Ovary (tissue), 9 donors: ENCODE measurements around the gene ZNF343. TPM values are rescaled to one million over a fixed set of nuclear protein-coding genes. Genes with fewer than 3 reads are reported as not detected.

Experiments
- DNase-seq, 5 donors: peaks; one replicate each; pipeline ENCODE4 v3.0.0-alpha.2; 2019 to 2020
- H3K27ac ChIP-seq, 2 donors: fragments of 200-600 bp; one replicate each; pipeline versions ENCODE4 v1.5.1 to v1.8.0; 2019 to 2022
- H3K27me3 ChIP-seq: fragments of 200-600 bp; one replicate; pipeline ENCODE4 v1.8.0; 2022
- H3K36me3 ChIP-seq: fragments of 200-600 bp; sonication (generic); one replicate; pipeline ENCODE4 v1.5.1; 2019
- H3K4me1 ChIP-seq: one replicate; pipeline ENCODE4 v1.8.1; 2013; ENCODE audit warnings: mild to moderate bottlenecking, moderate library complexity; ENCODE audit not compliant: insufficient read depth
- H3K4me3 ChIP-seq: fragments of 200-600 bp; sonication (generic); one replicate; pipeline ENCODE4 v1.5.1; 2017
- H3K9me3 ChIP-seq, 2 donors: fragments of 200-600 bp in 1 of 2; sonication (generic) in 1 of 2; one replicate each; pipeline versions ENCODE4 v1.5.1 to v1.8.1; 2013 to 2019; ENCODE audit warnings: mild to moderate bottlenecking in 1 of 2, moderate library complexity in 1 of 2
- EP300 ChIP-seq: sonication (generic); formaldehyde crosslinking; IDR thresholded peaks from one replicate; pipeline ENCODE4 v1.6.1; 2017; ENCODE audit warnings: antibody characterized with exemption
- POLR2A ChIP-seq: fragments of 450-650 bp; IDR thresholded peaks from one replicate; pipeline ENCODE4 v1.6.1; 2017; ENCODE audit warnings: antibody characterized with exemption, mild to moderate bottlenecking, moderate library complexity
- WGBS, 3 donors: extraction: QIAGEN DNeasy Blood & Tissue Kit in 1 of 3; methylation state at CpG; one replicate each; pipeline versions ENCODE4 v1.1.5 to v1.1.7; 2013 to 2017; 5-methylcytosine and 5-hydroxymethylcytosine counted together
- intact Hi-C, 4 donors: fragments of 100-400 bp; cut with DNase I; formaldehyde crosslinking; loops; one replicate each; pipeline versions ENCODE4 v1.11.0 to v1.15.1; 2022 to 2023
- polyA plus RNA-seq, 2 donors: library from polyadenylated mRNA; stranded (reverse); fragments of 200-250 nt in 1 of 2; fragments of 350-450 nt in 1 of 2; fragmentation: Illumina TruSeq in 1 of 2; extraction: RNeasy Lipid Tissue Mini Kit (QIAGEN cat#74804) in 1 of 2; gene quantifications; one replicate each; pipeline ENCODE4 v1.2.3, GENCODE V29; 2013 to 2014
- total RNA-seq, 7 donors: library from RNA; depleted of rRNA in 2 of 7; stranded (reverse); fragments of >200 nt in 2 of 7; fragmentation: NEBNext Ultra II Directional in 3 of 7; extraction: Animal tissue kit (Norgen Biotek cat#: 25700) in 3 of 7; gene quantifications; one replicate each; pipeline versions ENCODE4 v1.1.0 to v1.2.4, GENCODE V29; 2016 to 2023
- TF ChIP-seq, protein P1 (sequence below), 3 donors: fragments of 450-650 bp in 2 of 3; fragments of 200-600 bp in 1 of 3; IDR thresholded peaks; one replicate each; pipeline versions ENCODE4 v1.5.1 to v1.8.0; 2016 to 2022; ENCODE audit warnings: antibody characterized with exemption in 3 of 3, mild to moderate bottlenecking in 1 of 3
- donor health status: DM: no; HTN: no; CAD: no; lungs with moderate emphysema.
- donor health status: DM: no; HTN: no; CAD: no.
- donor health status: Bipolar disorder and iron deficiency.
- donor health status: DM: yes; HTN: yes; CAD: no.
- donor health status: DM: no; HTN: no; CAD: no.
- donor health status: DM: yes; HTN: yes; CAD: no.

Gene ZNF343
- total and polyA plus RNA-seq, 9 donors, result 5.2 to 16.5 (median 12.3) TPM

DNA sequence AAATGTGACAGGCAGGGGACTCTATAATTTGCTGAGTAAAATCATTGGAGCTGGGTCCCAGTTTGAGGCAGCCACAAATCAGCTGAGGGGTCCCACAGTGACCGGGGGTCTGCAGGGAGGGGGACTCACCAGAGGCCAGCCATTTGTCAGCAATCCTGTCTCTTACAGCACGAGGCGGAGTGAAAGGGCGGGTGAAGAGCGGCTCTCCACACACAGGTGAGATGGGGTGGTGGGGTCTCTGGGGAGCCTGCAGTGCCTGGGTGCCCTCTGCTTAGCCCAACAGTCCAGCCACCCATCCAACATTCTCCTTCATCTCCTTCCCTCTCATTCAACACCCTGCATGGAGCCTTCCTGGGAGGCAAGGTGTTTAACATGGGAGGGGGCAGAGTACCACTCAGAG lies 28.4 kb upstream of the ZNF343 start:
- intact Hi-C loops, result no loop called here

DNA sequence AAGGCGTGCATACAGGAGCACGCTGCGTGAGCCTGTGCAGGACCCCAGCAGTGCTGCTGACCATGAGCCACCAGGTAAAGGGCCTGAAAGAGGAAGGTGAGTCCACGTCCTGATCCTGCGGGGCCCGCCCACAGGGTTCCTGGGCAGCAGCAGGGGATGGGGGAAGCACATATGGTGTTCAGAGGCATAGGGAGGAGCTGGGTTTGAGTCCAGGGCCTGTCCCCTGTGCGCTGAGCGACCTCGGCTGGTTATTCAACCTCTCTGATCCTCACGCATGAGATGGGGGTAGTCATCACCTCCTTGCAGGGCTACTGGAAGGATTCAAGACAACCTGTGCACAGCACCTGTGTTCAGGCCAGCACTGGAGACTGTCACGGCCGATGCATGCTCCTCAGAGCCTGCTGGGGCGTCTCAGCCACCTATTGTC lies 27.9 kb upstream of the ZNF343 start, which contains the start of gene TMC2:
Gene TMC2, plus strand, starts transcription at position 14 of the 427 bp plus-strand sequence. Its CDS starts 49 bp downstream, at position 63.
- DNase-seq, result no peak
- H3K4me1 ChIP-seq, result peaks cover 2% of the 10 kb centered on the region
- intact Hi-C loops, result no loop called here
- no peaks in the 10 kb centered on the region for H3K36me3 ChIP-seq
- H3K27ac ChIP-seq, result no peak within 1 kb of the TSS
- WGBS, 3 donors, result 76 to 82% (median 81%) methylated on average over 13 of the region's 13 CpGs
- H3K27me3 ChIP-seq, result no peaks in the 10 kb centered on the region
- TF ChIP-seq POLR2A (no peak), EP300 (no peak)
- TF ChIP-seq, protein P1, sequence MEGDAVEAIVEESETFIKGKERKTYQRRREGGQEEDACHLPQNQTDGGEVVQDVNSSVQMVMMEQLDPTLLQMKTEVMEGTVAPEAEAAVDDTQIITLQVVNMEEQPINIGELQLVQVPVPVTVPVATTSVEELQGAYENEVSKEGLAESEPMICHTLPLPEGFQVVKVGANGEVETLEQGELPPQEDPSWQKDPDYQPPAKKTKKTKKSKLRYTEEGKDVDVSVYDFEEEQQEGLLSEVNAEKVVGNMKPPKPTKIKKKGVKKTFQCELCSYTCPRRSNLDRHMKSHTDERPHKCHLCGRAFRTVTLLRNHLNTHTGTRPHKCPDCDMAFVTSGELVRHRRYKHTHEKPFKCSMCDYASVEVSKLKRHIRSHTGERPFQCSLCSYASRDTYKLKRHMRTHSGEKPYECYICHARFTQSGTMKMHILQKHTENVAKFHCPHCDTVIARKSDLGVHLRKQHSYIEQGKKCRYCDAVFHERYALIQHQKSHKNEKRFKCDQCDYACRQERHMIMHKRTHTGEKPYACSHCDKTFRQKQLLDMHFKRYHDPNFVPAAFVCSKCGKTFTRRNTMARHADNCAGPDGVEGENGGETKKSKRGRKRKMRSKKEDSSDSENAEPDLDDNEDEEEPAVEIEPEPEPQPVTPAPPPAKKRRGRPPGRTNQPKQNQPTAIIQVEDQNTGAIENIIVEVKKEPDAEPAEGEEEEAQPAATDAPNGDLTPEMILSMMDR (IDR thresholded peaks at IDR 0.05), result no peak
- no peak within 1 kb of the TSS for H3K4me3 ChIP-seq
- no peaks in the 10 kb centered on the region for H3K9me3 ChIP-seq

More for the DNA sequence above, 28.4 kb upstream of the ZNF343 start:
- 73 to 79% (median 75%) methylated on average over 5 of the region's 5 CpGs for WGBS, 3 donors
- H3K9me3 ChIP-seq, result no peaks in the 10 kb centered on the region
- TF ChIP-seq EP300, result no peak
- TF ChIP-seq, protein P1 (IDR thresholded peaks at IDR 0.05), result no peak
- TF ChIP-seq POLR2A, result no peak
- H3K27me3 ChIP-seq, result no peaks in the 10 kb centered on the region
- DNase-seq, result no peak
- H3K4me3 ChIP-seq, result no peak overlapping the region
- H3K36me3 ChIP-seq, result no peaks in the 10 kb centered on the region
- no peak overlapping the region for H3K27ac ChIP-seq
- H3K4me1 ChIP-seq, result peaks cover 2% of the 10 kb centered on the region

DNA sequence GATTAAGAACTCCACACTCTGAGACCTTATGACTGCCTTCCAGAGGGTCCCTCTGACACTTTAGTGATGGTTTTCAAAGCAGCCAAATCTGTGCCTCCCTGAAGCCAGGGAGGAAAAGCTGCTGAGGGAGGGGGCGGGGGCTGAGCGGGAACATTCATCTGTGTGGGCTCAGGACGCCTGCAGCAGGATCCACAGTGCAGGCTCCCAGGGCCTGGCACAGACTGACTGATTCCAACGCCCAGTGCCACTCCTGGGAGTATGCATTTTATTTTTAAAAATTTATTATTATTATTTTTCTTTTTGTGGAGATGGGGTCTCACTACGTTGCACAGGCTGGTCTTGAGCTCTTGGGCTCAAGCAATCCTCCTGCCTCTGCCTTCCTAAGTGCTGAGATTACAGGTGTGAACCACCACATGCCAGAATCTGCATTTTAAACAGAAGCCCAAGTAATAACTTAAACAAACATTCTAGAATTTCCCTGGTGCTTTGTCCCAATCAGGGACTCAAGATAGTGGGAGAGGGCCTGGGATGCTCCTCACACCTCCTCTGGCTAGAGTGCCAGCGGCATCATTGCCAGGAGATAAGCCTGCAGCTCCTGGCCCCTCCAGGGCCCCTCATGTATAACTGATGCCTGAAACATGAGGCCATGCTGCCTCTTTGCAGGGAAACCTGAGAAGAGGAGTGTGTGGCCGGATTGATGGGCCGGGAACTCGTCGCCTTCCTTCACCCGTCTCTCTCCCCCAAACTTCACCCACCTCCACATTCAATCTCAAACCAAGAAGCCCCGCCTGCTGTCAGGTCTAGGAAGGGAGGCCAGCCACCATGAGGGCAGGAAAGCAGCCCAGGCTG lies 27.2 kb upstream of the ZNF343 start:
- no peak for DNase-seq
- TF ChIP-seq EP300, result no peak
- TF ChIP-seq, protein P1 (IDR thresholded peaks at IDR 0.05), result no peak
- no peak for TF ChIP-seq POLR2A
- Histone ChIP-seq H3K4me3 (no peak overlapping the region), H3K4me1 (peaks cover 2% of the 10 kb centered on the region), H3K9me3 (no peaks in the 10 kb centered on the region), H3K36me3 (no peaks in the 10 kb centered on the region), H3K27me3 (no peaks in the 10 kb centered on the region), H3K27ac (no peak overlapping the region)
- 51 to 61% (median 56%) methylated on average over 10 to 12 of the region's 12 CpGs for WGBS, 3 donors
- intact Hi-C loops, result no loop called here

DNA sequence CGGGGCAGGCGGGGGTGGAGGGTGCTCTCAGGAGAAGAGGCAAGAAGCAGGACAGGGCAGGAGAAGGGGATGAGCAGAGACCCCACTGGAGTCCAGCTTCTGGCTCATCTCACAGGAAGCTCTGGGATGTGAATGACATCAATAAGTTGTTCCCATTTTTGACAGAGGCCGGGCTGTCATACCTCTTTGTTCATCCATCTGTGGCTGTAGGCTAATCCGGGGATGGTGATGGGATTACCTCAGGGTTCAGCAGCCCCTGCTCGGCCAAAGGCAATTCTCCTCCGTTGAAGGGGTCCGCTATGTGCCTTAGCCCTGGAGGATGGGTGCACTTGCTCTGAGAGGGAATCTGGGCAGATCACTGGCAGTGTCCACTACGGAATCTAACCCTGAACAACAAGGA lies 24.4 kb upstream of the ZNF343 start:
- 84 to 87% (median 87%) methylated on average over 8 of the region's 8 CpGs for WGBS, 3 donors
- H3K27ac ChIP-seq, result no peak overlapping the region
- H3K4me1 ChIP-seq, result no peaks in the 10 kb centered on the region
- no peak for TF ChIP-seq POLR2A
- TF ChIP-seq, protein P1 (IDR thresholded peaks at IDR 0.05), result no peak
- TF ChIP-seq EP300, result no peak
- intact Hi-C loops, result no loop called here
- H3K36me3 ChIP-seq, result no peaks in the 10 kb centered on the region
- H3K4me3 ChIP-seq, result no peak overlapping the region
- H3K9me3 ChIP-seq, result no peaks in the 10 kb centered on the region
- H3K27me3 ChIP-seq, result no peaks in the 10 kb centered on the region
- no peak for DNase-seq
